WTC11 (cell line): Measurements from ENCODE around the gene FHOD3. TPM values are rescaled to one million over a fixed set of nuclear protein-coding genes. Genes with fewer than 3 reads are reported as not detected.

Source experiments
- ATAC-seq: fragments of 200-7000 bp; cut with Tn5 transposase; 2 replicates; pipeline ENCODE4 v1.10.0; 2021; ENCODE audit warnings: mild to moderate bottlenecking, moderate library complexity
- CTCF ChIA-PET: fragments of 300-600 bp; sonication (Branson Sonifier 250); formaldehyde crosslinking; loops from one replicate; lab custom pipeline; 2021; ENCODE audit warnings: antibody characterized with exemption; lab: Charles Lee
- POLR2A ChIA-PET: fragments of 350-600 bp; sonication (Branson Sonifier 250); formaldehyde crosslinking; loops from one replicate; lab custom pipeline; 2021; ENCODE audit warnings: antibody characterized with exemption; lab: Charles Lee
- DNase-seq: peaks from one replicate; pipeline ENCODE4 v3.0.0; 2021; ENCODE audit warnings: low spot score
- H3K27ac Mint-ChIP-seq: 2 replicates; pipeline ENCODE4 v1.8.0; 2021; ENCODE audit warnings: mixed read lengths
- H3K27me3 Mint-ChIP-seq: 2 replicates; pipeline ENCODE4 v1.8.0; 2021; ENCODE audit warnings: low read depth, mild to moderate bottlenecking, moderate library complexity, mixed read lengths
- H3K36me3 Mint-ChIP-seq: 2 replicates; pipeline ENCODE4 v1.8.0; 2021; ENCODE audit warnings: mixed read lengths
- H3K4me1 Mint-ChIP-seq: 2 replicates; pipeline ENCODE4 v1.8.0; 2022; ENCODE audit warnings: mixed read lengths
- H3K4me3 Mint-ChIP-seq: 2 replicates; pipeline ENCODE4 v1.8.0; 2021; ENCODE audit warnings: mild to moderate bottlenecking, moderate library complexity, mixed read lengths
- H3K9me3 Mint-ChIP-seq: 2 replicates; pipeline ENCODE4 v1.8.0; 2021; ENCODE audit warnings: mixed read lengths
- ARID4B ChIP-seq: sonication (generic); formaldehyde crosslinking; IDR thresholded peaks from 2 replicates; pipeline ENCODE4 v1.8.0; 2023; ENCODE audit warnings: missing genetic modification reagents, mild to moderate bottlenecking, borderline replicate concordance
- ATF1 ChIP-seq: sonication (generic); formaldehyde crosslinking; IDR thresholded peaks from 2 replicates; pipeline ENCODE4 v1.8.1; 2023; ENCODE audit warnings: mild to moderate bottlenecking, moderate library complexity, missing genetic modification reagents
- ATF3 ChIP-seq: sonication (generic); formaldehyde crosslinking; conservative IDR thresholded peaks from 2 replicates; pipeline ENCODE4 v1.8.1; 2022; ENCODE audit warnings: mild to moderate bottlenecking, missing genetic modification reagents
- E2F5 ChIP-seq: sonication (generic); formaldehyde crosslinking; IDR thresholded peaks from 2 replicates; pipeline ENCODE4 v1.8.1; 2022; ENCODE audit warnings: mild to moderate bottlenecking, moderate library complexity, missing genetic modification reagents
- ELF4 ChIP-seq: sonication (generic); formaldehyde crosslinking; IDR thresholded peaks from 2 replicates; pipeline ENCODE4 v1.8.1; 2022; ENCODE audit warnings: low read depth, mild to moderate bottlenecking, moderate library complexity, missing genetic modification reagents
- ERG ChIP-seq: fragments of 250-450 bp; sonication (Bioruptor Pico); IDR thresholded peaks from 2 replicates; pipeline ENCODE4 v1.8.0; 2021; ENCODE audit warnings: mild to moderate bottlenecking
- IRF2 ChIP-seq: sonication (generic); formaldehyde crosslinking; IDR thresholded peaks from 2 replicates; pipeline ENCODE4 v1.8.0; 2022; ENCODE audit warnings: low read depth, missing genetic modification reagents, borderline replicate concordance
- MYBL2 ChIP-seq: sonication (generic); formaldehyde crosslinking; IDR thresholded peaks from 2 replicates; pipeline ENCODE4 v1.8.1; 2023; ENCODE audit warnings: mild to moderate bottlenecking, moderate library complexity, missing genetic modification reagents
- NFATC4 ChIP-seq: fragments of 250-450 bp; sonication (Bioruptor Pico); IDR thresholded peaks from 2 replicates; pipeline ENCODE4 v1.9.0; 2021; ENCODE audit warnings: mild to moderate bottlenecking
- NFE2L1 ChIP-seq: sonication (generic); formaldehyde crosslinking; IDR thresholded peaks from 2 replicates; pipeline ENCODE4 v1.8.1; 2023; ENCODE audit warnings: missing genetic modification reagents
- PRRX2 ChIP-seq: fragments of 250-450 bp; sonication (Bioruptor Pico); IDR thresholded peaks from 2 replicates; pipeline ENCODE4 v1.8.0; 2021; ENCODE audit warnings: mild to moderate bottlenecking
- RELA ChIP-seq: sonication (generic); formaldehyde crosslinking; IDR thresholded peaks from 2 replicates; pipeline ENCODE4 v1.8.1; 2022; ENCODE audit warnings: missing genetic modification reagents, mild to moderate bottlenecking, borderline replicate concordance
- SMAD4 ChIP-seq: sonication (generic); formaldehyde crosslinking; IDR thresholded peaks from 2 replicates; pipeline ENCODE4 v1.8.0; 2022; ENCODE audit warnings: mild to moderate bottlenecking, missing genetic modification reagents
- SP1 ChIP-seq: sonication (generic); formaldehyde crosslinking; conservative IDR thresholded peaks from 2 replicates; pipeline ENCODE4 v1.8.1; 2022; ENCODE audit warnings: missing genetic modification reagents
- STAT6 ChIP-seq: sonication (generic); formaldehyde crosslinking; conservative IDR thresholded peaks from 2 replicates; pipeline ENCODE4 v1.8.1; 2023; ENCODE audit warnings: mild to moderate bottlenecking, low read depth, missing genetic modification reagents, moderate library complexity
- ZNF138 ChIP-seq: sonication (generic); formaldehyde crosslinking; conservative IDR thresholded peaks from 2 replicates; pipeline ENCODE4 v1.8.1; 2022; ENCODE audit warnings: mild to moderate bottlenecking, moderate library complexity, missing genetic modification reagents
- ZNF263 ChIP-seq: sonication (generic); formaldehyde crosslinking; IDR thresholded peaks from 2 replicates; pipeline ENCODE4 v1.8.1; 2022; ENCODE audit warnings: low read depth, mild to moderate bottlenecking, moderate library complexity, missing genetic modification reagents
- ZNF425 ChIP-seq: fragments of 250-450 bp; sonication (Bioruptor Pico); conservative IDR thresholded peaks from 2 replicates; pipeline ENCODE4 v1.9.0; 2021; ENCODE audit warnings: mild to moderate bottlenecking
- ZNF512 ChIP-seq: sonication (generic); formaldehyde crosslinking; IDR thresholded peaks from 2 replicates; pipeline ENCODE4 v1.8.1; 2022; ENCODE audit warnings: missing genetic modification reagents, borderline replicate concordance
- ZSCAN18 ChIP-seq: fragments of 250-450 bp; sonication (Bioruptor Pico); IDR thresholded peaks from 2 replicates; pipeline ENCODE4 v2.1.2; 2022; ENCODE audit warnings: mild to moderate bottlenecking, moderate library complexity
- total RNA-seq: library from RNA; stranded (reverse); gene quantifications from 3 replicates; pipeline ENCODE4 v1.2.3, GENCODE V29; 2021

Gene FHOD3
- total RNA-seq, 1 experiment from 2014 or later: 3.8 TPM

- DNase-seq: no peak
- peaks cover 4% of the 10 kb centered on the region; the same call in 1 of the 2 replicates for H3K4me1 Mint-ChIP-seq
- ChIA-PET CTCF (no interaction called here), POLR2A (no interaction called here)
- no peak for ATAC-seq
- no peak overlapping the region for H3K27ac Mint-ChIP-seq
- no peaks in the 10 kb centered on the region for H3K9me3 Mint-ChIP-seq
- TF ChIP-seq ATF3 (CRISPR knock-in tag): no peak
- TF ChIP-seq ZNF138: no peak
- TF ChIP-seq ARID4B: no peak
- TF ChIP-seq SP1 (CRISPR knock-in tag): no peak
- TF ChIP-seq ZSCAN18 (CRISPR knock-in tag): no peak
- no peak for TF ChIP-seq ZNF425 (CRISPR knock-in tag)
- no peak for TF ChIP-seq IRF2 (CRISPR knock-in tag)
- no peak for TF ChIP-seq ATF1
- TF ChIP-seq SMAD4 (CRISPR knock-in tag): no peak
- no peak for TF ChIP-seq NFE2L1 (CRISPR knock-in tag)
- TF ChIP-seq ZNF263 (CRISPR knock-in tag): no peak
- TF ChIP-seq ELF4 (CRISPR knock-in tag): no peak
- TF ChIP-seq ZNF512 (CRISPR knock-in tag): no peak
- no peak for TF ChIP-seq RELA (CRISPR knock-in tag)
- TF ChIP-seq MYBL2: no peak
- no peak for TF ChIP-seq PRRX2
- TF ChIP-seq NFATC4 (CRISPR knock-in tag): no peak
- TF ChIP-seq E2F5: no peak
- TF ChIP-seq STAT6 (CRISPR knock-in tag): no peak
- no peak for TF ChIP-seq ERG (CRISPR knock-in tag)
- H3K4me3 Mint-ChIP-seq: no peak overlapping the region
- H3K27me3 Mint-ChIP-seq: no peaks in the 10 kb centered on the region
- no peaks in the 10 kb centered on the region for H3K36me3 Mint-ChIP-seq
These were observed 82.8 kb downstream of the FHOD3 start for GRCh38 chr18:36380173-36380827.
